Jurkat, Clone E6-1 (cell line): ENCODE results near the gene SEC14L1.

Source experiments
- DNase-seq: peaks from one replicate; pipeline ENCODE4 v3.0.0-alpha.2; 2011; ENCODE audit warnings: low read depth, low spot score
- H3K4me3 ChIP-seq: 2 replicates; pipeline ENCODE4 v1.5.1; 2011; ENCODE audit warnings: mild to moderate bottlenecking, low read length, control low read depth, moderate library complexity

The SEC14L1 gene

GRCh38 chr17:77111934-77112296 is 28.9 kb upstream of the SEC14L1 start:
- DNase-seq = no peak
- H3K4me3 ChIP-seq = no peak overlapping the region

GRCh38 chr17:77115510-77115909 is 25.3 kb upstream of the SEC14L1 start:
- H3K4me3 ChIP-seq = no peak overlapping the region
- DNase-seq = no peak

- no peak for DNase-seq
Observed at GRCh38 chr17:77115947-77116346, 24.8 kb upstream of the SEC14L1 start.

GRCh38 chr17:77116371-77116860 is 24.4 kb upstream of the SEC14L1 start:
- DNase-seq = no peak
- no peak overlapping the region for H3K4me3 ChIP-seq

More at GRCh38 chr17:77115947-77116346, 24.8 kb upstream of the SEC14L1 start:
- H3K4me3 ChIP-seq = no peak overlapping the region

- DNase-seq = no peak
- no peak overlapping the region for H3K4me3 ChIP-seq
Observed at GRCh38 chr17:77117415-77117814, 23.4 kb upstream of the SEC14L1 start.

GRCh38 chr17:77118251-77118928 is 22.4 kb upstream of the SEC14L1 start:
- no peak overlapping the region for H3K4me3 ChIP-seq
- DNase-seq = no peak

GRCh38 chr17:77119668-77120301 is 21.0 kb upstream of the SEC14L1 start:
- DNase-seq = no peak
- H3K4me3 ChIP-seq = no peak overlapping the region

- DNase-seq = no peak
- no peak overlapping the region for H3K4me3 ChIP-seq
Observed at GRCh38 chr17:77120868-77121267, 19.9 kb upstream of the SEC14L1 start.

- no peak overlapping the region for H3K4me3 ChIP-seq
- no peak for DNase-seq
Observed at GRCh38 chr17:77124192-77124889, 16.4 kb upstream of the SEC14L1 start.

- DNase-seq = no peak
- no peak overlapping the region for H3K4me3 ChIP-seq
Observed at GRCh38 chr17:77125432-77125901, 15.3 kb upstream of the SEC14L1 start.

GRCh38 chr17:77126519-77126918 is 14.2 kb upstream of the SEC14L1 start:
- no peak for DNase-seq
- no peak overlapping the region for H3K4me3 ChIP-seq

GRCh38 chr17:77127735-77128361 is 12.9 kb upstream of the SEC14L1 start:
- DNase-seq = no peak

GRCh38 chr17:77128896-77129567 is 11.7 kb upstream of the SEC14L1 start:
- no peak overlapping the region for H3K4me3 ChIP-seq
- DNase-seq = no peak

More at GRCh38 chr17:77127735-77128361, 12.9 kb upstream of the SEC14L1 start:
- H3K4me3 ChIP-seq = no peak overlapping the region

GRCh38 chr17:77129568-77130301 is 11.0 kb upstream of the SEC14L1 start:
- no peak overlapping the region for H3K4me3 ChIP-seq
- no peak for DNase-seq

- H3K4me3 ChIP-seq = no peak overlapping the region
- no peak for DNase-seq
Observed at GRCh38 chr17:77130525-77130924, 10.2 kb upstream of the SEC14L1 start.

GRCh38 chr17:77131904-77132303 is 8.9 kb upstream of the SEC14L1 start:
- DNase-seq = no peak
- no peak overlapping the region for H3K4me3 ChIP-seq

- DNase-seq = no peak
- no peak overlapping the region for H3K4me3 ChIP-seq
Observed at GRCh38 chr17:77132411-77133086, 8.2 kb upstream of the SEC14L1 start.

GRCh38 chr17:77133087-77133638 is 7.6 kb upstream of the SEC14L1 start:
- no peak overlapping the region for H3K4me3 ChIP-seq
- no peak for DNase-seq
